Measurements from ENCODE around the gene ZNF692. TPM values are rescaled to one million over a fixed set of nuclear protein-coding genes. Genes with fewer than 3 reads are reported as not detected.

Gene ZNF692
- total RNA-seq, 1 donor from 2014 or later, result 80.1 TPM

- TF ChIP-seq CTCF (IDR thresholded peaks at IDR 0.05; ENCODE audit: unreplicated experiment), result no peak
- Mint-ChIP-seq H3K9me3 (no peaks in the 10 kb centered on the region), H3K27me3 (ENCODE audit: low read depth) (no peaks in the 10 kb centered on the region), H3K36me3 (peaks cover 31% of the 10 kb centered on the region), H3K4me3 (no peak overlapping the region), H3K27ac (no peak overlapping the region), H3K4me1 (no peaks in the 10 kb centered on the region)
- no peak for DNase-seq (ENCODE audit: low spot score in 2 of 2, unreplicated experiment in 2 of 2)
Observed at GRCh38 chr1:248816042-248816851, 42.6 kb downstream of the ZNF692 start.

- Mint-ChIP-seq H3K27ac (no peak overlapping the region), H3K27me3 (ENCODE audit: low read depth) (no peaks in the 10 kb centered on the region), H3K36me3 (peaks cover 33% of the 10 kb centered on the region), H3K4me3 (no peak overlapping the region), H3K9me3 (no peaks in the 10 kb centered on the region), H3K4me1 (no peaks in the 10 kb centered on the region)
- DNase-seq (ENCODE audit: low spot score in 2 of 2, unreplicated experiment in 2 of 2), result no peak
- no peak for TF ChIP-seq CTCF (IDR thresholded peaks at IDR 0.05; ENCODE audit: unreplicated experiment)
Observed at GRCh38 chr1:248815407-248816034, 43.4 kb downstream of the ZNF692 start.

DNA sequence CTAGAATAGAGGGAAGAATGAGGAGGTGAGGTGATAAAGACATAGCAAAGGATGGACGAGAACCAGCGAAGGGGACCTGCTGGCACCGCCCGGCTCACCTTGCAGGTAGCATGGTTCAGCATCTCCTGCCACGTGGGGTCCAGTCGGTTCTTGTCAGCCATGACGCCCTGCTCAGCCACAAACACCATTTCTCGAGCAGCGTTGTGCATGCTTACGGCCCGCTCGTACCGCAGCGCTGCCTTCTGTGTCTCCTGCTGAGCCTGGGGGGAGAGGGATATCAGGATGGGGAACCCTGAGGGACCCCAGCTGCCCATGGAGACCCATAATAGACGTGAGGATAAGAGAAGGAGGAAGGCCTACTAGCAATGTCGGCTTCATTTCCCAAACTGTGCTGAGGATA is 44.5 kb downstream of the ZNF692 start:
- no peaks in the 10 kb centered on the region for H3K27me3 Mint-ChIP-seq (ENCODE audit: low read depth)
- DNase-seq (ENCODE audit: low spot score in 2 of 2, unreplicated experiment in 2 of 2), result no peak
- H3K36me3 Mint-ChIP-seq, result peaks cover 33% of the 10 kb centered on the region
- H3K9me3 Mint-ChIP-seq, result no peaks in the 10 kb centered on the region
- H3K27ac Mint-ChIP-seq, result no peak overlapping the region
- no peak overlapping the region for H3K4me3 Mint-ChIP-seq
- no peaks in the 10 kb centered on the region for H3K4me1 Mint-ChIP-seq
- TF ChIP-seq CTCF (IDR thresholded peaks at IDR 0.05; ENCODE audit: unreplicated experiment), result no peak

DNA sequence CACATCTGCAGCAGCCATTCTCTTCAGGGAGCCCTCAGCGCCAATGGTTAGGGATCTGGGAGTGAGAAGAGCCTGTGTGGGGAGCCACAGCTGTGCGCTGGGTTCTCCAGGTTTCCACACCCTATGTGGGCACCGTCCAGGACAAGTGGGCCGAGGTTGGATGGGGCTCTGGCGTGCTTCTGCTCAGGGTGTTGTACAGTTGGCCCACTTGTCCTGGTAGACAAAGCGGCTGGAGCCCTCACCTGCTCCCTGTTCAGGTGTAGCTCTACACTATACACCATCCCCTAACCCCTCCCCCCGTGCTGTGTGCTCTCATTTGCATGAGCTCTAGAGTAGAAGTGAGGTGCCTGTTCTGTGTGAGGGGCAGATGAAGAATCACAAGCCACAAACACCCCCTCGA is 45.3 kb downstream of the ZNF692 start:
- no peak for TF ChIP-seq CTCF (IDR thresholded peaks at IDR 0.05; ENCODE audit: unreplicated experiment)
- Mint-ChIP-seq H3K9me3 (no peaks in the 10 kb centered on the region), H3K27ac (no peak overlapping the region), H3K27me3 (ENCODE audit: low read depth) (no peaks in the 10 kb centered on the region), H3K4me1 (no peaks in the 10 kb centered on the region), H3K36me3 (peaks cover 33% of the 10 kb centered on the region), H3K4me3 (no peak overlapping the region)
- no peak for DNase-seq (ENCODE audit: low spot score in 2 of 2, unreplicated experiment in 2 of 2)

- TF ChIP-seq CTCF (IDR thresholded peaks at IDR 0.05; ENCODE audit: unreplicated experiment), result no peak
- Mint-ChIP-seq H3K27ac (no peak overlapping the region), H3K9me3 (no peaks in the 10 kb centered on the region), H3K27me3 (ENCODE audit: low read depth) (no peaks in the 10 kb centered on the region), H3K36me3 (peaks cover 33% of the 10 kb centered on the region), H3K4me1 (no peaks in the 10 kb centered on the region), H3K4me3 (no peak overlapping the region)
- no peak for DNase-seq (ENCODE audit: low spot score in 2 of 2, unreplicated experiment in 2 of 2)
Observed at GRCh38 chr1:248812736-248813425, 46.0 kb downstream of the ZNF692 start.

Measured in mesothelial cell of epicardium (in vitro differentiated cells).